ENCODE measurements around the gene TKFC.
A peak's percentile ranks its signal among the peaks of the same experiment; 100 is the strongest.

TKFC gene

GRCh38 chr11:61361741-61362541, 28.9 kb downstream of the TKFC start, which contains the start of the genes CYB561A3 and TMEM138:
Gene CYB561A3, minus strand, starts transcription at chr11:61361882. Its CDS starts 5,169 bp downstream, at chr11:61356713.
Gene TMEM138, plus strand, starts transcription at chr11:61362374. Its CDS starts 2,017 bp downstream, at chr11:61364391.
- Mint-ChIP-seq H3K36me3 (ENCODE audit: low read depth) (peaks cover 22% of the 10 kb centered on the region), H3K4me1 (peaks cover 32% of the 10 kb centered on the region), H3K27ac (peak within 1 kb of the TSS; percentile 93 to 97 (median 94)), H3K4me3 (peak within 1 kb of the TSS; percentile 97 to 100 (median 99)), H3K9me3 (no peaks in the 10 kb centered on the region), H3K27me3 (ENCODE audit: low read depth) (no peaks in the 10 kb centered on the region)
- no peak for TF ChIP-seq CTCF (IDR thresholded peaks at IDR 0.05; ENCODE audit: unreplicated experiment in 3 of 3)

- Mint-ChIP-seq H3K27me3 (ENCODE audit: low read depth) (no peaks in the 10 kb centered on the region), H3K4me3 (peak overlapping the region; percentile 97 to 100 (median 99)), H3K9me3 (no peaks in the 10 kb centered on the region), H3K27ac (peak overlapping the region; percentile 93 to 97 (median 94)), H3K4me1 (peaks cover 32% of the 10 kb centered on the region), H3K36me3 (ENCODE audit: low read depth) (peaks cover 28% of the 10 kb centered on the region)
- TF ChIP-seq CTCF (IDR thresholded peaks at IDR 0.05; ENCODE audit: unreplicated experiment in 3 of 3), result no peak
Observed at GRCh38 chr11:61362542-61362875, 29.5 kb downstream of the TKFC start.

GRCh38 chr11:61364012-61364675, 31.1 kb downstream of the TKFC start:
- no peak for TF ChIP-seq CTCF (IDR thresholded peaks at IDR 0.05; ENCODE audit: unreplicated experiment in 3 of 3)
- peak overlapping the region; percentile 97 to 100 (median 99) for H3K4me3 Mint-ChIP-seq
- H3K9me3 Mint-ChIP-seq, result no peaks in the 10 kb centered on the region
- peak overlapping the region in 2 of 3 experiments; percentile 69 to 97 for H3K27ac Mint-ChIP-seq
- H3K36me3 Mint-ChIP-seq (ENCODE audit: low read depth), result peaks cover 41% of the 10 kb centered on the region
- no peaks in the 10 kb centered on the region for H3K27me3 Mint-ChIP-seq (ENCODE audit: low read depth)
- peaks cover 40% of the 10 kb centered on the region for H3K4me1 Mint-ChIP-seq

GRCh38 chr11:61367406-61367805, 34.4 kb downstream of the TKFC start:
- Mint-ChIP-seq H3K4me1 (peaks cover 38% of the 10 kb centered on the region), H3K4me3 (no peak overlapping the region), H3K36me3 (ENCODE audit: low read depth) (peaks cover 69% of the 10 kb centered on the region), H3K27me3 (ENCODE audit: low read depth) (no peaks in the 10 kb centered on the region), H3K9me3 (peaks cover 10% of the 10 kb centered on the region), H3K27ac (peak overlapping the region in 1 of 3 experiments; percentile 72)
- no peak for TF ChIP-seq CTCF (IDR thresholded peaks at IDR 0.05; ENCODE audit: unreplicated experiment in 3 of 3)

DNA sequence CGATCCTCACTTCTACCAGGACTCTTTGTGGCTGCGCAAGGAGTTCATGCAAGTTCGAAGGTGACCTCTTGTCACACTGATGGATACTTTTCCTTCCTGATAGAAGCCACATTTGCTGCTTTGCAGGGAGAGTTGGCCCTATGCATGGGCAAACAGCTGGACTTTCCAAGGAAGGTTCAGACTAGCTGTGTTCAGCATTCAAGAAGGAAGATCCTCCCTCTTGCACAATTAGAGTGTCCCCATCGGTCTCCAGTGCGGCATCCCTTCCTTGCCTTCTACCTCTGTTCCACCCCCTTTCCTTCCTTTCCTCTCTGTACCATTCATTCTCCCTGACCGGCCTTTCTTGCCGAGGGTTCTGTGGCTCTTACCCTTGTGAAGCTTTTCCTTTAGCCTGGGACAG, 35.6 kb downstream of the TKFC start:
- Mint-ChIP-seq H3K36me3 (ENCODE audit: low read depth) (peaks cover 77% of the 10 kb centered on the region), H3K27ac (peak overlapping the region; percentile 14 to 34 (median 19))

More for the DNA sequence above, 35.6 kb downstream of the TKFC start:
- H3K4me3 Mint-ChIP-seq, result no peak overlapping the region
- H3K27me3 Mint-ChIP-seq (ENCODE audit: low read depth), result no peaks in the 10 kb centered on the region
- H3K4me1 Mint-ChIP-seq, result peaks cover 25% of the 10 kb centered on the region
- no peak for TF ChIP-seq CTCF (IDR thresholded peaks at IDR 0.05; ENCODE audit: unreplicated experiment in 3 of 3)
- peaks cover 13% of the 10 kb centered on the region for H3K9me3 Mint-ChIP-seq

Data from nephron (organoid).